Heart left ventricle (tissue), 16 donors: Measurements from ENCODE around the gene TACC2. TPM values are rescaled to one million over a fixed set of nuclear protein-coding genes. Genes with fewer than 3 reads are reported as not detected.
A peak's percentile ranks its signal among the peaks of the same experiment; 100 is the strongest.

ENCODE experiments used
- ATAC-seq, 4 donors: fragments of 200-7000 bp; cut with Tn5 transposase; one replicate each; pipeline ENCODE4 v1.9.1; 2020 to 2022; ENCODE audit warnings: moderate library complexity in 4 of 4, mild to moderate bottlenecking in 3 of 4, moderate number of reproducible peaks in 1 of 4
- DNase-seq, 5 donors: peaks; one replicate each; pipeline ENCODE4 v3.0.0-alpha.2; 2020
- H3K27ac ChIP-seq, 12 donors: fragments of 200-600 bp; sonication (generic) in 4 of 12; one replicate each; pipeline versions ENCODE4 v1.5.0 to v1.8.0; 2016 to 2022; ENCODE audit warnings: mild to moderate bottlenecking in 2 of 12
- H3K27me3 ChIP-seq, 9 donors: fragments of 200-600 bp; sonication (generic) in 2 of 9; one replicate each; pipeline versions ENCODE4 v1.5.1 to v1.8.0; 2016 to 2022; ENCODE audit warnings: mild to moderate bottlenecking in 3 of 9
- H3K36me3 ChIP-seq, 9 donors: fragments of 200-600 bp; sonication (generic) in 2 of 9; one replicate each; pipeline versions ENCODE4 v1.5.0 to v1.8.0; 2018 to 2022; ENCODE audit warnings: mild to moderate bottlenecking in 2 of 9
- H3K4me1 ChIP-seq, 12 donors: fragments of 200-600 bp; sonication (generic) in 4 of 12; one replicate each; pipeline versions ENCODE4 v1.5.0 to v1.8.0; 2016 to 2022; ENCODE audit warnings: mild to moderate bottlenecking in 3 of 12
- H3K4me3 ChIP-seq, 12 donors: fragments of 200-600 bp; sonication (generic) in 4 of 12; one replicate each; pipeline versions ENCODE4 v1.5.0 to v1.8.0; 2017 to 2022; ENCODE audit warnings: mild to moderate bottlenecking in 9 of 12, moderate library complexity in 4 of 12
- H3K9me3 ChIP-seq, 12 donors: fragments of 200-600 bp; sonication (generic) in 4 of 12; one replicate each; pipeline versions ENCODE4 v1.5.0 to v1.8.0; 2016 to 2022; ENCODE audit warnings: mild to moderate bottlenecking in 1 of 12
- CTCF ChIP-seq, 12 donors: fragments of 200-600 bp; sonication (generic) in 4 of 12; IDR thresholded peaks; one replicate each; pipeline versions ENCODE4 v1.5.0 to v1.8.0; 2018 to 2022; ENCODE audit warnings: antibody characterized with exemption in 12 of 12, mild to moderate bottlenecking in 5 of 12
- POLR2A ChIP-seq, 2 donors: fragments of 450-650 bp; IDR thresholded peaks; one replicate each; pipeline ENCODE4 v1.6.1; 2017; ENCODE audit warnings: antibody characterized with exemption in 2 of 2, mild to moderate bottlenecking in 2 of 2, moderate library complexity in 2 of 2
- WGBS, 4 donors: extraction: QIAGEN DNeasy Blood & Tissue Kit in 2 of 4; methylation state at CpG; one replicate each; pipeline versions ENCODE4 v1.1.5 to v1.1.7; 2013 to 2018; 5-methylcytosine and 5-hydroxymethylcytosine counted together
- intact Hi-C, 10 donors: fragments of 100-400 bp; cut with DNase I; formaldehyde crosslinking; loops; one replicate each; pipeline versions ENCODE4 v1.11.1 to v1.14.2; 2022
- polyA plus RNA-seq, 2 donors: library from polyadenylated mRNA; stranded (reverse); fragments of 200-250 nt; gene quantifications; one replicate each; pipeline ENCODE4 v1.2.3, GENCODE V29; 2013
- total RNA-seq, 9 donors: library from RNA; depleted of rRNA in 2 of 9; stranded (reverse); fragments of >200 nt in 2 of 9; fragmentation: NEBNext Ultra II Directional in 3 of 9; extraction: Animal tissue kit (Norgen Biotek cat#: 25700) in 3 of 9; gene quantifications; one replicate each; pipeline versions ENCODE4 v1.1.0 to v1.2.4, GENCODE V29; 2016 to 2023
- donor health status: ischemic (EF 13 %, LVEDD 7.1; RV severe dilation, severe dysfunction).
- donor health status: healthy with polysubstance abuse.
- donor health status: DM: no; HTN: yes; CAD: no.
- donor health status: DM: no; HTN: no; CAD: no.
- donor health status: ischemic (EF 25% LVEDD 6.9; RV normal size, moderate dysfunction).
- donor health status: ischemic (EF 25% LVEDD 5.7; RV mildly dilated, moderate dysfunction).
- donor health status: healthy.
- donor health status: DM: yes; HTN: yes; CAD: no.
- donor health status: ischemic (EF 35%, LVEDD 5.7; RV mildly dilated, moderate dysfunction).
- donor health status: nonischemic (EF 11% LVEDD 7.7; RV severe dilation, severe dysfunction).
- donor health status: DM: yes; HTN: yes; CAD: no.
- donor health status: PGD.
- donor health status: ischemic (EF 29% LVEDD 5.4; RV normal size, mild dysfunction).
- donor health status: nonischemic (EF 23%, LVEDD 6.1; RV moderate dilation, normal function).

TACC2 gene
- total and polyA plus RNA-seq, 11 donors, result 96.7 to 456 (median 294) TPM

GRCh38 chr10:121974019-121974534 is 14.9 kb upstream of the TACC2 start:
- peak overlapping the region; percentile 81 to 100 (median 97) for H3K4me3 ChIP-seq
- TF ChIP-seq POLR2A (IDR thresholded peaks at IDR 0.05) (no peak), CTCF (IDR thresholded peaks at IDR 0.05) (no peak)
- ATAC-seq (peak in 1 of 4 donors; percentile 12), DNase-seq (no peak)
- intact Hi-C loops, result loop anchor here (2.0 to 10.0 kb wide), 11 partner anchors 27 to 141 kb away; partner anchors contain the start of gene ATE1 (in 6 of the 10)
- WGBS, 4 donors, result 7 to 24% (median 9%) methylated on average over 7 to 21 of the region's 21 CpGs
- peaks cover 0 to 37% (median 25%) of the 10 kb centered on the region in 9 donors for H3K36me3 ChIP-seq
- H3K4me1 ChIP-seq, result peaks cover 0 to 29% (median 18%) of the 10 kb centered on the region in 12 donors
- no peaks in the 10 kb centered on the region for H3K9me3 ChIP-seq
- no peaks in the 10 kb centered on the region for H3K27me3 ChIP-seq
- peak overlapping the region in 11 of 12 donors; percentile 97 to 100 (median 99) for H3K27ac ChIP-seq

DNA sequence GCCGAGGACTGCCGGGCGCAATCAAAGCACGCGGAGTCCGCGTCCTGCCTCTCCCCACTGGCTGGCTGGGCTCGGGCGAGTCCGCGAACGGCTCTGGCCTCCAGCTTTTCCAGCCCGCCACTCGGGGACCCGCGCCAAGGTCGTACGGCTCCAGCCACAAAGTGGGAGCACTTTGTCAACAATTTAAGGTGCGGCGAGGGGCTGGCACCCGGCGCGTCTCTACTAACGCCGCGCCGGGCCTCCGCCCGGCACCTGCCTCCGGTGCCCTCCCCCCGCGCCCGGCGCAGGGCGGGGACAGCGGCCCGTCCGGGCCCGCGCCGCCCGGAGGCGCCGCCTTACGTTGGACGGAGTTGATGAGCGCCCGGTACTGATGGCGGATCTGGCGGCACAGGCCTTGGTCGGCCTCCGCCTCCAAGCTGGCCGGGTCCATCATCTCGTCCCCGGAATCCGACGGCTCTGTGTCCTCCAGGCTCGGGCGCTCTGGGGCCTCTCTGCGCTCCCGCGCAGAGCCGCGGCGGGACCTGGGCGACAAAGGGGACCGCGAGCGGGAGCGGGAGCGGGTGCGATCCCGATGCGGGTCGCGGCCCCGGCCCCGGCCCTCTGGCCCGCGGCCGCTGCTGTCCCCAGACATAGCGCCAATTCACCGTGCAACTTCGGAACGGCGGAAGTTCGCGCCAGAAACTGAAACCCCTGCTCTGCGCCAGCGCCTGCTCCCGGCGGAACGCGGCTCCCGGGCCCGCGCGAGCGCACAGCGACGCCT is 14.2 kb upstream of the TACC2 start, which contains the start of gene NSMCE4A:
Gene NSMCE4A, minus strand, starts transcription at position 683 of the 760 bp plus-strand sequence. Its CDS starts 52 bp downstream, at position 631.
- WGBS, 4 donors, result 0 to 1% (median 0%) methylated on average over 32 to 101 of the region's 101 CpGs
- ATAC-seq (peak; percentile 75 to 95 (median 90)), DNase-seq (peak; percentile 83 to 91 (median 85))
- H3K9me3 ChIP-seq, result no peaks in the 10 kb centered on the region
- peaks cover 0 to 27% (median 18%) of the 10 kb centered on the region in 12 donors for H3K4me1 ChIP-seq
- peak within 1 kb of the TSS; percentile 81 to 100 (median 97) for H3K4me3 ChIP-seq
- intact Hi-C loops, result loop anchor here (2.0 to 10.0 kb wide), 12 partner anchors 28 to 140 kb away; partner anchors contain the start of gene ATE1 (in 6 of the 10)
- peaks cover 0 to 31% (median 18%) of the 10 kb centered on the region in 9 donors for H3K36me3 ChIP-seq
- no peaks in the 10 kb centered on the region for H3K27me3 ChIP-seq
- TF ChIP-seq POLR2A (IDR thresholded peaks at IDR 0.05), result peak in 1 of 2 donors; percentile 60
- TF ChIP-seq CTCF (IDR thresholded peaks at IDR 0.05), result peak in 4 of 12 donors; percentile 41 to 84 (median 64)
- H3K27ac ChIP-seq, result peak within 1 kb of the TSS; percentile 97 to 100 (median 98)

DNA sequence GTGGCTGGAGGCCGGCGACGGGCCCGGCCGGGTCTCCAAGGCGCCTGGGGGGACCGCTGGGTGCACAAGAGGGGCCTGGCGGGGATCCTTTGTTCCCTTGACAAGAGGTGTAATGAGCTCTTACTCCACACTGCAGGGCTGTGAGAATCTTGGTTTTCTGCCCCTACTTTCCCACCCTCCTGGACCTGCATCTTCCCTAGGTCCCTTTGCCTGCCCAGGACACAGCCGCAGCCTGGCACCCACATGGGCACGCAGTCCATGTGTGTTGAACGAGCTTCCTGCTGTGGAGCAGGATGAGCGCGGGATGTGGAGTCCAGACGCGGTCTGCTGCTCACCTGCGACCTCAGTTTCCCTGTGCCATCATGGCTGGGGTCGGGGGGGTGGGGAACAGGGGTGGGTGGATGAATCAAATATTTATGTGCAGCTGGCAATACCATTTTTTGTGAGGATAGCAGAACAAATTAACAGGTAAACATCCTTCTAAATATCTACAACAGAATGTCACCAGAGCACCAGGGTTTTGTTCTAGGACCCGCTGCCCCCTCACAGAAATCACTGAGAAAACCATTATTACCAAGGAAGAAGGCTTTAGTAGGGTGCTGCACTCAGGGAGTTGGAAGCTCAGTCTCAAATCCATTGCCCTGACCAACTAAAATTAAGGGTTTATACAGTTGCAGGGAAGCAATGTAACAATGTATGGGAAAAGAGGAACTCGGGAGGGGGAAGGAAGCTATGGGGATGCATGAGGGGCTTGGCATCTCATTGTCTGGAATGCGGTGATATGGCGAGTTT is 13.5 kb upstream of the TACC2 start:
- no peaks in the 10 kb centered on the region for H3K9me3 ChIP-seq
- intact Hi-C loops, result loop anchor here in 7 of 10 donors (2.0 to 10.0 kb wide), 9 partner anchors 29 to 139 kb away; partner anchors contain the start of gene ATE1 (in 2 of the 7)
- ATAC-seq (peak in 3 of 4 donors; percentile 20 to 28 (median 27)), DNase-seq (no peak)
- no peaks in the 10 kb centered on the region for H3K27me3 ChIP-seq
- peak overlapping the region; percentile 81 to 100 (median 97) for H3K4me3 ChIP-seq
- H3K27ac ChIP-seq, result peak overlapping the region; percentile 97 to 100 (median 98)
- peaks cover 0 to 23% (median 12%) of the 10 kb centered on the region in 9 donors for H3K36me3 ChIP-seq
- H3K4me1 ChIP-seq, result peaks cover 0 to 27% (median 18%) of the 10 kb centered on the region in 12 donors
- TF ChIP-seq POLR2A (IDR thresholded peaks at IDR 0.05) (no peak), CTCF (IDR thresholded peaks at IDR 0.05) (peak in 9 of 12 donors; percentile 2 to 88 (median 72))
- WGBS, 4 donors, result 36 to 46% (median 41%) methylated on average over 9 to 21 of the region's 21 CpGs
